PC-9 (cell line): ENCODE measurements around the gene SLC9A4. TPM values are rescaled to one million over a fixed set of nuclear protein-coding genes. Genes with fewer than 3 reads are reported as not detected.

Experiments
- BruUV-seq: library from RNA; stranded (reverse); fragments of 400-500 nt; replicated peaks from 2 replicates; lab custom pipeline; 2021; lab: Mats Ljungman, UMichigan
- CTCF ChIA-PET: fragments of 300-600 bp; sonication (Branson Sonifier 250); formaldehyde crosslinking; loops from one replicate; lab custom pipeline; 2022; ENCODE audit warnings: antibody characterized with exemption; lab: Charles Lee
- POLR2A ChIA-PET: fragments of 300-600 bp; sonication (Branson Sonifier 250); formaldehyde crosslinking; loops from one replicate; lab custom pipeline; 2022; ENCODE audit warnings: antibody characterized with exemption; ENCODE audit not compliant: unreplicated experiment; lab: Charles Lee
- DNase-seq, 2 experiments: peaks; one replicate each; pipeline versions ENCODE4 v3.0.0 to v3.0.0-alpha.2; 2015 to 2022; ENCODE audit warnings: mixed read lengths in 1 of 2
- H2AFZ ChIP-seq: fragments of 200-600 bp; sonication (generic); 2 replicates; pipeline ENCODE4 v1.8.1; 2017; ENCODE audit warnings: antibody characterized with exemption
- H3F3A ChIP-seq: fragments of 200-600 bp; sonication (generic); 2 replicates; pipeline ENCODE4 v1.8.1; 2017; ENCODE audit warnings: antibody characterized with exemption, mild to moderate bottlenecking, low read depth; ENCODE audit not compliant: insufficient read depth
- H3K27ac ChIP-seq: fragments of 200-600 bp; sonication (generic); 2 replicates; pipeline ENCODE4 v1.6.1; 2016; ENCODE audit warnings: mixed run types
- H3K27me3 ChIP-seq: fragments of 200-600 bp; sonication (generic); 2 replicates; pipeline ENCODE4 v1.6.1; 2016; ENCODE audit warnings: low read depth, mixed run types; ENCODE audit not compliant: insufficient read depth
- H3K36me3 ChIP-seq: fragments of 200-600 bp; sonication (generic); 2 replicates; pipeline ENCODE4 v1.6.1; 2016; ENCODE audit warnings: low read depth, mixed run types
- H3K4me1 ChIP-seq: fragments of 200-600 bp; sonication (generic); replicated peaks from 2 replicates; pipeline ENCODE4 v1.6.1; 2016; ENCODE audit warnings: mixed run types; ENCODE audit not compliant: insufficient read depth
- H3K4me2 ChIP-seq: fragments of 200-600 bp; sonication (generic); 2 replicates; pipeline ENCODE4 v1.6.1; 2017; ENCODE audit warnings: mixed run types
- H3K4me3 ChIP-seq: fragments of 200-600 bp; sonication (generic); 2 replicates; pipeline ENCODE4 v1.6.1; 2016; ENCODE audit warnings: mixed run types
- H3K79me2 ChIP-seq: fragments of 200-600 bp; sonication (generic); 2 replicates; pipeline ENCODE4 v1.6.1; 2017; ENCODE audit warnings: low read depth, mixed run types
- H3K9me2 ChIP-seq: fragments of 200-600 bp; sonication (generic); 2 replicates; pipeline ENCODE4 v1.8.1; 2017; ENCODE audit warnings: mild to moderate bottlenecking; ENCODE audit not compliant: insufficient read depth
- H3K9me3 ChIP-seq: fragments of 200-600 bp; sonication (generic); 2 replicates; pipeline ENCODE4 v1.8.1; 2016; ENCODE audit warnings: low read depth; ENCODE audit not compliant: insufficient read depth
- H4K20me1 ChIP-seq: fragments of 200-600 bp; sonication (generic); 2 replicates; pipeline ENCODE4 v1.8.1; 2017; ENCODE audit not compliant: insufficient read depth
- EZH2 ChIP-seq: fragments of 200-600 bp; sonication (generic); IDR thresholded peaks from 2 replicates; pipeline ENCODE4 v1.8.0; 2017; ENCODE audit warnings: antibody characterized with exemption, low read depth
- intact Hi-C: fragments of 100-400 bp; cut with micrococcal nuclease; formaldehyde crosslinking; loops from one replicate; pipeline ENCODE4 v1.10.0; 2022; ENCODE audit not compliant: unreplicated experiment
- total RNA-seq: library from RNA; stranded (reverse); gene quantifications from 2 replicates; pipeline ENCODE4 v1.2.3, GENCODE V29; 2021
- TF ChIP-seq, protein P1 (sequence below): fragments of 200-600 bp; sonication (generic); conservative IDR thresholded peaks from 2 replicates; pipeline ENCODE4 v1.6.1; 2017; ENCODE audit warnings: mixed run types, antibody characterized with exemption, mild to moderate bottlenecking, moderate library complexity

Gene SLC9A4
- total RNA-seq, 1 experiment from 2014 or later, result 0.85 TPM

DNA sequence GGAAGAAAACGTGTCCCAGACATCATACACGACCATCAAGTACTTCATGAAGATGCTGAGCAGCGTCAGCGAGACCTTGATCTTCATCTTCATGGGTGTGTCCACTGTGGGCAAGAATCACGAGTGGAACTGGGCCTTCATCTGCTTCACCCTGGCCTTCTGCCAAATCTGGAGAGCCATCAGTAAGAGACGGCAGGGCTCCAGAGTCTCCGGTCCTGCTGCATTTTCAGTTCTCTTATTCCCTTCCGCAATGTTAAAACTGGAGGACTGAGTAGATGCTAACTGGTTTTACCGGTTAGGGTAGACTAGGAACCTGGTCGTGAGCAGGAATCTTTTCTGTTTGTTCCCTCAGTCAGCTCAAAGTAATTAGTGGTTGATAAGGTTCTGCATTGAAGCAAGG, 32.3 kb downstream of the SLC9A4 start:
- intact Hi-C loops, result loop anchor here (1.0 to 5.0 kb wide), 2 partner anchors 17 to 37 kb away; no protein-coding TSS in a partner anchor
- CTCF ChIA-PET, result no interaction called here
- H3K27ac ChIP-seq, result no peak overlapping the region

GRCh38 chr2:102506743-102507142, 33.7 kb downstream of the SLC9A4 start:
- Histone ChIP-seq H3F3A (peaks cover 14% of the 10 kb centered on the region), H3K27ac (no peak overlapping the region), H3K4me2 (no peak overlapping the region), H3K79me2 (no peaks in the 10 kb centered on the region), H3K4me1 (peaks cover 18% of the 10 kb centered on the region), H4K20me1 (no peaks in the 10 kb centered on the region), H3K9me2 (no peaks in the 10 kb centered on the region), H3K36me3 (no peaks in the 10 kb centered on the region), H3K4me3 (no peak overlapping the region), H2AFZ (no peak overlapping the region), H3K9me3 (0 out of 2 replicates have a peak, but pooled peaks cover 7% of the 10 kb centered on the region), H3K27me3 (no peaks in the 10 kb centered on the region)
- no peak for DNase-seq
- BruUV-seq, result no TSS peak
- ChIA-PET POLR2A (interaction anchor here (0.6 kb wide), 1 partner anchor 119 kb away, joined by 7 read pairs; no protein-coding TSS in a partner anchor), CTCF (no interaction called here)
- intact Hi-C loops, result loop anchor here (5.0 kb wide), 1 partner anchor 36 kb away; no protein-coding TSS in a partner anchor
- TF ChIP-seq, protein P1, sequence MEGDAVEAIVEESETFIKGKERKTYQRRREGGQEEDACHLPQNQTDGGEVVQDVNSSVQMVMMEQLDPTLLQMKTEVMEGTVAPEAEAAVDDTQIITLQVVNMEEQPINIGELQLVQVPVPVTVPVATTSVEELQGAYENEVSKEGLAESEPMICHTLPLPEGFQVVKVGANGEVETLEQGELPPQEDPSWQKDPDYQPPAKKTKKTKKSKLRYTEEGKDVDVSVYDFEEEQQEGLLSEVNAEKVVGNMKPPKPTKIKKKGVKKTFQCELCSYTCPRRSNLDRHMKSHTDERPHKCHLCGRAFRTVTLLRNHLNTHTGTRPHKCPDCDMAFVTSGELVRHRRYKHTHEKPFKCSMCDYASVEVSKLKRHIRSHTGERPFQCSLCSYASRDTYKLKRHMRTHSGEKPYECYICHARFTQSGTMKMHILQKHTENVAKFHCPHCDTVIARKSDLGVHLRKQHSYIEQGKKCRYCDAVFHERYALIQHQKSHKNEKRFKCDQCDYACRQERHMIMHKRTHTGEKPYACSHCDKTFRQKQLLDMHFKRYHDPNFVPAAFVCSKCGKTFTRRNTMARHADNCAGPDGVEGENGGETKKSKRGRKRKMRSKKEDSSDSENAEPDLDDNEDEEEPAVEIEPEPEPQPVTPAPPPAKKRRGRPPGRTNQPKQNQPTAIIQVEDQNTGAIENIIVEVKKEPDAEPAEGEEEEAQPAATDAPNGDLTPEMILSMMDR, result no peak
- TF ChIP-seq EZH2, result no peak

More for the DNA sequence above, 32.3 kb downstream of the SLC9A4 start:
- H2AFZ ChIP-seq, result peak overlapping the region; percentile 68; the same call in 1 of the 2 replicates
- no peaks in the 10 kb centered on the region for H3K36me3 ChIP-seq
- TF ChIP-seq EZH2, result no peak
- TF ChIP-seq, protein P1, result no peak
- POLR2A ChIA-PET, result interaction anchor here (0.7 to 0.9 kb wide), 2 partner anchors 9 to 325 kb away, joined by 6 to 8 read pairs; no protein-coding TSS in a partner anchor
- H3K9me2 ChIP-seq, result no peaks in the 10 kb centered on the region
- no peak overlapping the region for H3K4me2 ChIP-seq
- H3F3A ChIP-seq, result peaks cover 14% of the 10 kb centered on the region
- H4K20me1 ChIP-seq, result no peaks in the 10 kb centered on the region
- H3K79me2 ChIP-seq, result no peaks in the 10 kb centered on the region
- H3K4me1 ChIP-seq, result peaks cover 18% of the 10 kb centered on the region
- H3K9me3 ChIP-seq, result 0 out of 2 replicates have a peak, but pooled peaks cover 7% of the 10 kb centered on the region
- H3K27me3 ChIP-seq, result no peaks in the 10 kb centered on the region
- no TSS peak for BruUV-seq
- H3K4me3 ChIP-seq, result peak overlapping the region; percentile 47
- DNase-seq, result peak; percentile 63 to 87

DNA sequence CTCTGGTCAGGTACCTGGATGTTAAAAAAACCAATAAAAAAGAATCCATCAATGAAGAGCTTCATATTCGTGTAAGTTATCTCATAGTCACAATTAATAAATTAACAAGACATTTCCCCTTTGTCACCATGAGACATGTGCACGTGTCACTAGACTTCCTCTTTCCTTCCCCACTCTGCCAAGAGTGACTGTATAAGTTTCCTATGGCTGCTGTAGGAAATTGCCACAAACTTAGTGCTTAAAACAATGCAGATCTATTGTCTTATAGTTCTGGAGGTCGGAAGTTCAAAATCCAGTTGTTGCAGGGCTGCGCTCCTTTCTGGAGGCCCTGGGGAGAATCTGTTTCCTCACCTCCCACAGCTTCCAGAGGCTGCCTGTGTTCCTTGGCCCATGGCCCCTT, 35.8 kb downstream of the SLC9A4 start:
- Histone ChIP-seq H3K9me3 (peaks cover 15% of the 10 kb centered on the region; the same call in 1 of the 2 replicates), H3K4me2 (no peak overlapping the region), H3K79me2 (no peaks in the 10 kb centered on the region), H3K27me3 (no peaks in the 10 kb centered on the region), H3K4me1 (peaks cover 22% of the 10 kb centered on the region), H3K36me3 (no peaks in the 10 kb centered on the region), H3K27ac (no peak overlapping the region), H3K4me3 (no peak overlapping the region), H4K20me1 (no peaks in the 10 kb centered on the region), H3F3A (peaks cover 21% of the 10 kb centered on the region), H2AFZ (no peak overlapping the region), H3K9me2 (no peaks in the 10 kb centered on the region)
- ChIA-PET POLR2A (no interaction called here), CTCF (interaction anchor here (0.5 kb wide), 1 partner anchor 36 kb away, joined by 3 read pairs; no protein-coding TSS in a partner anchor)
- no peak for DNase-seq
- no TSS peak for BruUV-seq
- TF ChIP-seq EZH2, result no peak
- TF ChIP-seq, protein P1, result no peak
- intact Hi-C loops, result loop anchor here (5.0 kb wide), 1 partner anchor 33 kb away; no protein-coding TSS in a partner anchor
